Liver (tissue), 9 donors: Measurements from ENCODE around the gene ASB7. TPM values are rescaled to one million over a fixed set of nuclear protein-coding genes. Genes with fewer than 3 reads are reported as not detected.

ENCODE experiments used
- DNase-seq: peaks from one replicate; pipeline ENCODE4 v3.0.0-alpha.2; 2017; ENCODE audit warnings: low spot score
- H3K27ac ChIP-seq, 2 donors: one replicate each; pipeline ENCODE4 v1.7.0; 2013; ENCODE audit warnings: inconsistent platforms in 2 of 2, low read length in 2 of 2, control low read depth in 1 of 2, low read depth in 1 of 2, mild to moderate bottlenecking in 1 of 2
- H3K27me3 ChIP-seq, 4 donors: one replicate each; pipeline versions ENCODE4 v1.6.1 to v1.7.0; 2013; ENCODE audit warnings: low read length in 3 of 4, inconsistent platforms in 1 of 4, mild to moderate bottlenecking in 1 of 4, moderate library complexity in 1 of 4; ENCODE audit not compliant: control insufficient read depth in 4 of 4, insufficient read depth in 4 of 4
- H3K36me3 ChIP-seq, 4 donors: one replicate each; pipeline versions ENCODE4 v1.6.1 to v1.7.0; 2013; ENCODE audit warnings: low read length in 3 of 4, mild to moderate bottlenecking in 3 of 4, low read depth in 1 of 4, moderate library complexity in 1 of 4; ENCODE audit not compliant: control insufficient read depth in 4 of 4, insufficient read depth in 3 of 4
- H3K4me1 ChIP-seq, 4 donors: one replicate each; pipeline versions ENCODE4 v1.6.1 to v1.7.0; 2013; ENCODE audit warnings: low read length in 3 of 4, mild to moderate bottlenecking in 3 of 4, moderate library complexity in 1 of 4; ENCODE audit not compliant: control insufficient read depth in 4 of 4, insufficient read depth in 4 of 4
- H3K4me3 ChIP-seq, 3 donors: one replicate each; pipeline versions ENCODE4 v1.6.1 to v1.7.0; 2013; ENCODE audit warnings: low read length in 3 of 3, control low read depth in 1 of 3, low read depth in 1 of 3, mild to moderate bottlenecking in 1 of 3
- H3K9ac ChIP-seq, 2 donors: one replicate each; pipeline ENCODE4 v1.7.0; 2013; ENCODE audit warnings: low read length in 2 of 2, mild to moderate bottlenecking in 2 of 2, moderate library complexity in 2 of 2, control low read depth in 1 of 2, low read depth in 1 of 2
- H3K9me3 ChIP-seq, 4 donors: one replicate each; pipeline versions ENCODE4 v1.6.1 to v1.7.0; 2013; ENCODE audit warnings: low read length in 3 of 4; ENCODE audit not compliant: control insufficient read depth in 4 of 4
- ATF3 ChIP-seq: IDR thresholded peaks from 2 replicates; pipeline ENCODE4 v1.6.1; 2016; ENCODE audit warnings: antibody characterized with exemption
- CTCF ChIP-seq: fragments of 150-350 bp; IDR thresholded peaks from 2 replicates; pipeline ENCODE4 v1.5.1; 2017; ENCODE audit warnings: improper control_type of control experiment, low read depth, low read length; ENCODE audit not compliant: missing input control
- EGR1 ChIP-seq, 2 donors: IDR thresholded peaks; 2 replicates each; pipeline ENCODE4 v1.6.1; 2016 to 2018; ENCODE audit warnings: antibody characterized with exemption in 2 of 2, low read depth in 2 of 2
- FOXA1 ChIP-seq: IDR thresholded peaks from 2 replicates; pipeline ENCODE4 v1.6.1; 2016; ENCODE audit warnings: antibody characterized with exemption
- FOXA2 ChIP-seq: IDR thresholded peaks from 2 replicates; pipeline ENCODE4 v1.6.1; 2016; ENCODE audit warnings: antibody characterized with exemption
- GABPA ChIP-seq, 2 donors: IDR thresholded peaks in 1 of 2; conservative IDR thresholded peaks in 1 of 2; 2 replicates each; pipeline ENCODE4 v1.6.1; 2016; ENCODE audit warnings: antibody characterized with exemption in 2 of 2, mild to moderate bottlenecking in 1 of 2, moderate library complexity in 1 of 2
- HNF4A ChIP-seq, 2 donors: conservative IDR thresholded peaks; 2 replicates each; pipeline ENCODE4 v1.6.1; 2016; ENCODE audit warnings: antibody characterized with exemption in 2 of 2, mild to moderate bottlenecking in 2 of 2
- HNF4G ChIP-seq: IDR thresholded peaks from 2 replicates; pipeline ENCODE4 v1.6.1; 2016; ENCODE audit warnings: antibody characterized with exemption
- JUND ChIP-seq, 2 donors: IDR thresholded peaks; 2 replicates each; pipeline ENCODE4 v1.6.1; 2016; ENCODE audit warnings: antibody characterized with exemption in 2 of 2
- MAX ChIP-seq: IDR thresholded peaks from 2 replicates; pipeline ENCODE4 v1.6.1; 2016; ENCODE audit warnings: antibody characterized with exemption
- NR2F2 ChIP-seq: IDR thresholded peaks from 2 replicates; pipeline ENCODE4 v1.6.1; 2016; ENCODE audit warnings: antibody characterized with exemption
- RAD21 ChIP-seq, 2 donors: IDR thresholded peaks; 2 replicates each; pipeline ENCODE4 v1.6.1; 2016; ENCODE audit warnings: antibody characterized with exemption in 2 of 2, mild to moderate bottlenecking in 2 of 2
- REST ChIP-seq: IDR thresholded peaks from 2 replicates; pipeline ENCODE4 v1.6.1; 2016; ENCODE audit warnings: antibody characterized with exemption, mild to moderate bottlenecking
- RXRA ChIP-seq, 2 donors: IDR thresholded peaks; 2 replicates each; pipeline ENCODE4 v1.6.1; 2017 to 2018; ENCODE audit warnings: antibody characterized with exemption in 2 of 2, mild to moderate bottlenecking in 1 of 2
- SP1 ChIP-seq: IDR thresholded peaks from 2 replicates; pipeline ENCODE4 v1.6.1; 2018; ENCODE audit warnings: antibody characterized with exemption, mild to moderate bottlenecking
- TAF1 ChIP-seq: conservative IDR thresholded peaks from 2 replicates; pipeline ENCODE4 v1.6.1; 2016; ENCODE audit warnings: antibody characterized with exemption, mild to moderate bottlenecking
- YY1 ChIP-seq: IDR thresholded peaks from 2 replicates; pipeline ENCODE4 v1.6.1; 2016; ENCODE audit warnings: antibody characterized with exemption, mild to moderate bottlenecking
- ZBTB33 ChIP-seq: IDR thresholded peaks from 2 replicates; pipeline ENCODE4 v1.6.1; 2016; ENCODE audit warnings: antibody characterized with exemption
- WGBS: extraction: QIAGEN DNeasy Blood & Tissue Kit; methylation state at CpG from one replicate; pipeline ENCODE4 v1.1.7; 2013; 5-methylcytosine and 5-hydroxymethylcytosine counted together
- polyA plus RNA-seq, 2 donors: library from polyadenylated mRNA; stranded (reverse) in 1 of 2; unstranded in 1 of 2; fragments of 200-250 nt in 1 of 2; fragments of >200 nt in 1 of 2; fragmentation: Nextera tagmentation in 1 of 2; extraction: Ambion mirVana in 1 of 2; gene quantifications; one replicate each; pipeline versions ENCODE4 v1.2.1 to v1.2.3, GENCODE V29; 2013 to 2015
- total RNA-seq, 2 donors: library from RNA; depleted of rRNA; stranded (reverse); fragments of >200 nt; gene quantifications; one replicate each; pipeline ENCODE4 v1.2.3, GENCODE V29; 2014
- donor health status: healthy.
- donor health status: healthy.
- donor health status: healthy.
- donor health status: healthy.
- donor health status: healthy.

Gene ASB7
- total and polyA plus RNA-seq, 4 donors = 3.7 to 12.6 (median 6.5) TPM

- WGBS = 65% methylated on average over 4 of the region's 4 CpGs
- H3K36me3 ChIP-seq = no peaks in the 10 kb centered on the region
- H3K4me1 ChIP-seq = no peaks in the 10 kb centered on the region
- no peak for DNase-seq
- no peaks in the 10 kb centered on the region for H3K9me3 ChIP-seq
- no peak for TF ChIP-seq YY1
- no peak for TF ChIP-seq RXRA (IDR thresholded peaks at IDR 0.05)
- TF ChIP-seq EGR1 (IDR thresholded peaks at IDR 0.05; ENCODE audit: low read depth in 2 of 2) = no peak
- TF ChIP-seq GABPA (IDR thresholded peaks at IDR 0.05 in 1 of 2, conservative IDR thresholded peaks at IDR 0.05 in 1 of 2) = no peak
- no peak for TF ChIP-seq TAF1
- no peak for TF ChIP-seq HNF4A (conservative IDR thresholded peaks at IDR 0.05)
- no peak for TF ChIP-seq JUND (IDR thresholded peaks at IDR 0.05)
- TF ChIP-seq ATF3 = no peak
- TF ChIP-seq REST = no peak
- no peak for TF ChIP-seq RAD21 (IDR thresholded peaks at IDR 0.05)
- no peak for TF ChIP-seq SP1
- no peak for TF ChIP-seq CTCF
- TF ChIP-seq HNF4G = no peak
- TF ChIP-seq FOXA2 = no peak
- TF ChIP-seq FOXA1 = no peak
- no peak for TF ChIP-seq MAX
- TF ChIP-seq NR2F2 = no peak
- TF ChIP-seq ZBTB33 = no peak
- H3K27me3 ChIP-seq = peaks cover 0 to 17% (median under 1%) of the 10 kb centered on the region in 4 donors
- no peak overlapping the region for H3K27ac ChIP-seq
- no peak overlapping the region for H3K4me3 ChIP-seq
- H3K9ac ChIP-seq = no peak overlapping the region
Measured at GRCh38 chr15:100682468-100682867, 80.1 kb downstream of the ASB7 start.
